GM12873 (cell line): ENCODE measurements around the gene FOXO6.

Experiments used
- CTCF ChIP-seq: IDR thresholded peaks from 2 replicates; pipeline ENCODE4 v1.5.1; 2012; ENCODE audit warnings: low read depth, mild to moderate bottlenecking, moderate library complexity, low read length, control low read depth; ENCODE audit not compliant: insufficient read depth; ENCODE audit errors: missing control alignments

FOXO6 gene

GRCh38 chr1:41360786-41361494 is at the start of gene FOXO6:
TSS of gene FOXO6 (plus strand) at chr1:41361434.
- TF ChIP-seq CTCF, result no peak

- no peak for TF ChIP-seq CTCF
These were observed 48.1 kb upstream of the FOXO6 start for GRCh38 chr1:41312991-41313645.

GRCh38 chr1:41313661-41314131 is 47.5 kb upstream of the FOXO6 start:
- TF ChIP-seq CTCF, result peak; percentile 78

GRCh38 chr1:41314376-41315145 is 46.7 kb upstream of the FOXO6 start:
- TF ChIP-seq CTCF, result no peak

- TF ChIP-seq CTCF, result no peak
These were observed 46.0 kb upstream of the FOXO6 start for GRCh38 chr1:41315146-41315822.

- no peak for TF ChIP-seq CTCF
These were observed 45.4 kb upstream of the FOXO6 start for GRCh38 chr1:41315871-41316270.
